Uterus (tissue), 4 donors: Measurements from ENCODE around the gene MLF2. TPM values are rescaled to one million over a fixed set of nuclear protein-coding genes. Genes with fewer than 3 reads are reported as not detected.

Experiments used
- DNase-seq, 2 donors: peaks; one replicate each; pipeline ENCODE4 v3.0.0-alpha.2; 2019 to 2020
- H3K27ac ChIP-seq, 2 donors: fragments of 200-600 bp; sonication (generic); 1 replicate in 1 of 2; 2 replicates in 1 of 2; pipeline ENCODE4 v1.5.1; 2016 to 2018
- H3K27me3 ChIP-seq, 2 donors: fragments of 200-600 bp; sonication (generic); one replicate each; pipeline ENCODE4 v1.5.1; 2018 to 2019; ENCODE audit warnings: control low read depth in 1 of 2
- H3K36me3 ChIP-seq, 2 donors: fragments of 200-600 bp; sonication (generic); one replicate each; pipeline ENCODE4 v1.5.1; 2019; ENCODE audit warnings: control low read depth in 1 of 2
- H3K4me1 ChIP-seq, 2 donors: fragments of 200-600 bp; sonication (generic); one replicate each; pipeline ENCODE4 v1.5.1; 2018 to 2019; ENCODE audit warnings: control low read depth in 1 of 2
- H3K4me3 ChIP-seq, 2 donors: fragments of 200-600 bp; sonication (generic); 1 replicate in 1 of 2; 2 replicates in 1 of 2; pipeline ENCODE4 v1.5.1; 2018 to 2019; ENCODE audit warnings: mild to moderate bottlenecking in 1 of 2
- H3K9me3 ChIP-seq, 2 donors: fragments of 200-600 bp; sonication (generic); one replicate each; pipeline ENCODE4 v1.5.1; 2019; ENCODE audit warnings: control low read depth in 1 of 2
- CTCF ChIP-seq, 4 experiments: fragments of 200-600 bp in 2 of 4; fragments of 450-650 bp in 2 of 4; sonication (generic) in 2 of 4; IDR thresholded peaks; one replicate each; pipeline ENCODE4 v1.5.1; 2016 to 2019; ENCODE audit warnings: antibody characterized with exemption in 4 of 4, mild to moderate bottlenecking in 2 of 4, moderate library complexity in 1 of 4
- POLR2A ChIP-seq, 2 donors: fragments of 450-650 bp; IDR thresholded peaks; one replicate each; pipeline ENCODE4 v1.6.1; 2016; ENCODE audit warnings: antibody characterized with exemption in 2 of 2, mild to moderate bottlenecking in 1 of 2, moderate library complexity in 1 of 2
- intact Hi-C: fragments of 100-400 bp; cut with DNase I; formaldehyde crosslinking; loops from one replicate; pipeline ENCODE4 v1.15.1; 2023; ENCODE audit warnings: low total_unique reads
- total RNA-seq, 4 donors: library from RNA; depleted of rRNA in 3 of 4; stranded (reverse); fragments of >200 nt in 3 of 4; gene quantifications; one replicate each; pipeline versions ENCODE4 v1.1.0 to v1.2.4, GENCODE V29; 2014 to 2023
- donor health status: DM: yes; HTN: yes; CAD: no.

MLF2 gene
- total RNA-seq = 100 to 1,000 TPM; 124 to 408 (median 147) TPM

- no peaks in the 10 kb centered on the region for H3K9me3 ChIP-seq
- H3K4me3 ChIP-seq = peak within 1 kb of the TSS; percentile 82 to 84
- DNase-seq = peak; percentile 99
- intact Hi-C loops = loop anchor here (10.0 kb wide), 1 partner anchor 72 kb away; the partner anchor contains the start of genes GPR162 and P3H3
- peak in 3 of 4 experiments; percentile 34 to 95 (median 91) for TF ChIP-seq CTCF (IDR thresholded peaks at IDR 0.05)
- TF ChIP-seq POLR2A (IDR thresholded peaks at IDR 0.05) = peak; percentile 98 to 99
- peaks cover 4 to 7% of the 10 kb centered on the region in 2 donors for H3K4me1 ChIP-seq
- no peaks in the 10 kb centered on the region for H3K36me3 ChIP-seq
- H3K27me3 ChIP-seq = no peaks in the 10 kb centered on the region
- H3K27ac ChIP-seq = peak within 1 kb of the TSS; percentile 97 to 100
These were observed at the start of gene MLF2 for GRCh38 chr12:6752921-6753771. TSS of gene MLF2 (minus strand) at chr12:6753141. CDS start at chr12:6752334, 807 bp downstream.

GRCh38 chr12:6799147-6799546 lies 46.2 kb upstream of the MLF2 start:
- intact Hi-C loops = no loop called here
- DNase-seq = no peak
- Histone ChIP-seq H3K4me3 (no peak overlapping the region), H3K27ac (no peak overlapping the region), H3K36me3 (no peaks in the 10 kb centered on the region), H3K9me3 (no peaks in the 10 kb centered on the region), H3K4me1 (no peaks in the 10 kb centered on the region), H3K27me3 (no peaks in the 10 kb centered on the region)
- TF ChIP-seq POLR2A (IDR thresholded peaks at IDR 0.05) (no peak), CTCF (IDR thresholded peaks at IDR 0.05) (no peak)

DNA sequence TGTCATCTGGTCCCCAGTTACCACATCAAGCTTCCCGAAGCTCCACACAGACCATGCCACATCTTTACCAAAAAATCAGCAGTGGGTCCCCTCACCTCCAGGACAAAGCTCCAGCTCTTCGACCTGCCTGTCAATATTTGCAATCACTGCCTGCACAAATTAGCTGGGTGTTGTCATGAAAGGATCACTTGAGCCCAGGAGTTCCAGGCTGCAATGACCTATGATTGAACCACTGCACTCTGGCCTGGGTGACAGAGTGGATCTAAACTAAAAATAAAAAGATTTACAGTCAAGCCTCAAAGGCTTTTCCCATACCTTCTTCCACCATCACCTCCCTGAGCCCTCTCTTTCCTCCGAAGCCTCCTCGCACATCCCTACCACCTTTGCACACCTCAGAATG lies 43.6 kb upstream of the MLF2 start:
- no peaks in the 10 kb centered on the region for H3K9me3 ChIP-seq
- intact Hi-C loops = no loop called here
- no peak overlapping the region for H3K27ac ChIP-seq
- DNase-seq = no peak
- no peaks in the 10 kb centered on the region for H3K27me3 ChIP-seq
- H3K36me3 ChIP-seq = no peaks in the 10 kb centered on the region
- H3K4me3 ChIP-seq = no peak overlapping the region
- no peaks in the 10 kb centered on the region for H3K4me1 ChIP-seq
- TF ChIP-seq POLR2A (IDR thresholded peaks at IDR 0.05) (no peak), CTCF (IDR thresholded peaks at IDR 0.05) (no peak)

- H3K4me3 ChIP-seq = no peak overlapping the region
- no peak overlapping the region for H3K27ac ChIP-seq
- no peaks in the 10 kb centered on the region for H3K4me1 ChIP-seq
- H3K36me3 ChIP-seq = no peaks in the 10 kb centered on the region
- no peak for DNase-seq
- H3K9me3 ChIP-seq = no peaks in the 10 kb centered on the region
- H3K27me3 ChIP-seq = no peaks in the 10 kb centered on the region
- TF ChIP-seq POLR2A (IDR thresholded peaks at IDR 0.05) (no peak), CTCF (IDR thresholded peaks at IDR 0.05) (no peak)
- intact Hi-C loops = no loop called here
These were observed 42.1 kb upstream of the MLF2 start for GRCh38 chr12:6795088-6795487.

GRCh38 chr12:6792522-6793201 lies 39.7 kb upstream of the MLF2 start:
- no peak for DNase-seq

More at GRCh38 chr12:6792522-6793201, 39.7 kb upstream of the MLF2 start:
- intact Hi-C loops = no loop called here
- H3K27me3 ChIP-seq = no peaks in the 10 kb centered on the region
- no peak overlapping the region for H3K4me3 ChIP-seq
- no peak overlapping the region for H3K27ac ChIP-seq
- H3K9me3 ChIP-seq = no peaks in the 10 kb centered on the region
- no peaks in the 10 kb centered on the region for H3K36me3 ChIP-seq
- no peak for TF ChIP-seq POLR2A (IDR thresholded peaks at IDR 0.05)
- H3K4me1 ChIP-seq = no peaks in the 10 kb centered on the region
